ENCODE results near the gene RSPO4. TPM values are rescaled to one million over a fixed set of nuclear protein-coding genes. Genes with fewer than 3 reads are reported as not detected.

The RSPO4 gene
- total RNA-seq (2014; rRNA removed; shearing (Covaris generic)) (not detected in 2 replicates), total RNA-seq (2022) (not detected in 2 replicates), Bru-seq, nascent RNA (percentile 9 among the genes with signal in this experiment), BruChase-seq, experiment 1, labeled RNA remaining after a 6-hour chase (percentile 9 among the genes with signal in this experiment), BruChase-seq, experiment 2, labeled RNA remaining after a 2-hour chase (percentile 7 among the genes with signal in this experiment)
- long read RNA-seq = 0 reads

GRCh38 chr20:1001911-1002681 lies at the start of gene RSPO4:
TSS of gene RSPO4 (minus strand) at chr20:1002311. CDS start at chr20:1002164, 147 bp downstream.
- Histone ChIP-seq H3K4me1 (ENCODE audit: insufficient read depth, low read length, poor library complexity, severe bottlenecking) (no peaks in the 10 kb centered on the region), H4K20me1 (ENCODE audit: insufficient read depth, low read length) (no peaks in the 10 kb centered on the region), H3K79me2 (ENCODE audit: insufficient read depth, low read depth, low read length) (no peaks in the 10 kb centered on the region), H3K9me2 (ENCODE audit: insufficient read depth, low read length) (no peaks in the 10 kb centered on the region), H2AFZ (ENCODE audit: low read length) (no peak within 1 kb of the TSS), H3K4me2 (ENCODE audit: low read length) (no peak within 1 kb of the TSS), H3K36me3 (ENCODE audit: insufficient read depth, low read length) (no peaks in the 10 kb centered on the region), H3K4me3 (ENCODE audit: low read depth, low read length, poor library complexity, severe bottlenecking) (no peak within 1 kb of the TSS), H3K27ac (ENCODE audit: low read depth, low read length, poor library complexity, severe bottlenecking) (no peak within 1 kb of the TSS), H3K9me3 (ENCODE audit: low read length) (no peaks in the 10 kb centered on the region)
- ChIA-PET POLR2A (no interaction called here), CTCF (ENCODE audit: unreplicated experiment) (no interaction called here)
- TF ChIP-seq EZH2phosphoT487 (IDR thresholded peaks at IDR 0.05; ENCODE audit: borderline replicate concordance, low read depth, low read length) = no peak
- TF ChIP-seq, protein P1, sequence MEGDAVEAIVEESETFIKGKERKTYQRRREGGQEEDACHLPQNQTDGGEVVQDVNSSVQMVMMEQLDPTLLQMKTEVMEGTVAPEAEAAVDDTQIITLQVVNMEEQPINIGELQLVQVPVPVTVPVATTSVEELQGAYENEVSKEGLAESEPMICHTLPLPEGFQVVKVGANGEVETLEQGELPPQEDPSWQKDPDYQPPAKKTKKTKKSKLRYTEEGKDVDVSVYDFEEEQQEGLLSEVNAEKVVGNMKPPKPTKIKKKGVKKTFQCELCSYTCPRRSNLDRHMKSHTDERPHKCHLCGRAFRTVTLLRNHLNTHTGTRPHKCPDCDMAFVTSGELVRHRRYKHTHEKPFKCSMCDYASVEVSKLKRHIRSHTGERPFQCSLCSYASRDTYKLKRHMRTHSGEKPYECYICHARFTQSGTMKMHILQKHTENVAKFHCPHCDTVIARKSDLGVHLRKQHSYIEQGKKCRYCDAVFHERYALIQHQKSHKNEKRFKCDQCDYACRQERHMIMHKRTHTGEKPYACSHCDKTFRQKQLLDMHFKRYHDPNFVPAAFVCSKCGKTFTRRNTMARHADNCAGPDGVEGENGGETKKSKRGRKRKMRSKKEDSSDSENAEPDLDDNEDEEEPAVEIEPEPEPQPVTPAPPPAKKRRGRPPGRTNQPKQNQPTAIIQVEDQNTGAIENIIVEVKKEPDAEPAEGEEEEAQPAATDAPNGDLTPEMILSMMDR (conservative IDR thresholded peaks at IDR 0.05; ENCODE audit: low read length) = no peak
- no peak for DNase-seq (ENCODE audit: low spot score)
- BruUV-seq (replicated peaks) = no TSS peak
- intact Hi-C loops (cut with micrococcal nuclease; ENCODE audit: unreplicated experiment) = no loop called here

DNA sequence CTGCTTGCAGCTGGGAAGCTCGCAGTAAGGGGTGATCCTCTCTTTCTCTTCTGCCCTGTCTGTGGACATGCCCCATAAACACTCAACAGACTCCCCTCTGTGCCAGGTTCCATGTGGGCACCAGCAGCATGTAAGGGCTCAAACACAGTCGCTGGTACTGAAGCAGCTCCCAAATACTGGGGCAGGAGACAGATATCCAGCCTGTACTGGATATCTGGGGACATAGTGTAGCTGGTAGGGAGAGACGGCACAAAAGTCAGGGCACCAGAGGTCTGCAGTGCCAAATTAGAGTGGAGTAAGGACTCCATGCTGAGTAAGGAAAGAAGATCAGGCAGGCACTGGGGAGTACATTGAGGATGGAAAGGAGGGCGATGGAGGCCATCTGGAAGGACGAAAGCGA lies 48.3 kb upstream of the RSPO4 start:
- no peak for TF ChIP-seq EZH2phosphoT487 (IDR thresholded peaks at IDR 0.05; ENCODE audit: borderline replicate concordance, low read depth, low read length)
- TF ChIP-seq, protein P1 (conservative IDR thresholded peaks at IDR 0.05; ENCODE audit: low read length) = no peak
- ChIA-PET POLR2A (no interaction called here), CTCF (ENCODE audit: unreplicated experiment) (no interaction called here)
- no TSS peak for BruUV-seq (replicated peaks)
- Histone ChIP-seq H3K27ac (ENCODE audit: low read depth, low read length, poor library complexity, severe bottlenecking) (no peak overlapping the region), H3K79me2 (ENCODE audit: insufficient read depth, low read depth, low read length) (no peaks in the 10 kb centered on the region), H2AFZ (ENCODE audit: low read length) (no peak overlapping the region), H4K20me1 (ENCODE audit: insufficient read depth, low read length) (no peaks in the 10 kb centered on the region), H3K9me2 (ENCODE audit: insufficient read depth, low read length) (no peaks in the 10 kb centered on the region), H3K36me3 (ENCODE audit: insufficient read depth, low read length) (no peaks in the 10 kb centered on the region), H3K4me2 (ENCODE audit: low read length) (no peak overlapping the region), H3K9me3 (ENCODE audit: low read length) (no peaks in the 10 kb centered on the region), H3K4me1 (ENCODE audit: insufficient read depth, low read length, poor library complexity, severe bottlenecking) (no peaks in the 10 kb centered on the region), H3K4me3 (ENCODE audit: low read depth, low read length, poor library complexity, severe bottlenecking) (no peak overlapping the region)
- intact Hi-C loops (cut with micrococcal nuclease; ENCODE audit: unreplicated experiment) = no loop called here
- no peak for DNase-seq (ENCODE audit: low spot score)

DNA sequence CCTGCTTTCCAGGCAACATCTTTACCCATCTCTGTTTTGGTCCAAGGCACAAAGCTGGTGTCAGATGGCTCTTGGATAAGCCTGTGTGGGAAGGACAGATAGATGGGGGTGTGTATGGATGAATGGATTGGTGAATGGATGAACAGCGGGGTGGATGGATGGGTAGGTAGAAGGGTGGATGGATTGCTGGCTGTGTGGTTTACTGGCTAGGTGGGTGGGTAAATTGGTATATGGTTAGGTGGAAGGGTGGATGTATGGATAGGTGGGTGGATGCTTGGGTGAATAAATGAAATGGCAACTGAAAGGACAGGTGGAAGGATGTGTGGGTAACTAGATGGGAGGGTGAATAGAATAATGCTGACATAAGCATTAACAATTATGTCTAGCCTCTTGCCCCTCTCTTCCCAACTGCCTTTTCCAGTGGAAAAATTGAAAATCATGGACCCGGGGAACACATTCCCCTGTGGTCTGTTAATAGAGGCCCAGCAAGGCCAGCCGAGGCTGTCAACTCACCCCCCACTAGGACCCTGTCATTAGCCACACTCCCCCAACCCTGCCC lies 43.8 kb upstream of the RSPO4 start:
- H3K79me2 ChIP-seq (ENCODE audit: insufficient read depth, low read depth, low read length) = no peaks in the 10 kb centered on the region
- H3K9me2 ChIP-seq (ENCODE audit: insufficient read depth, low read length) = no peaks in the 10 kb centered on the region

More for the DNA sequence above, 43.8 kb upstream of the RSPO4 start:
- intact Hi-C loops (cut with micrococcal nuclease; ENCODE audit: unreplicated experiment) = no loop called here
- Histone ChIP-seq H3K4me3 (ENCODE audit: low read depth, low read length, poor library complexity, severe bottlenecking) (no peak overlapping the region), H2AFZ (ENCODE audit: low read length) (no peak overlapping the region), H3K36me3 (ENCODE audit: insufficient read depth, low read length) (no peaks in the 10 kb centered on the region), H4K20me1 (ENCODE audit: insufficient read depth, low read length) (no peaks in the 10 kb centered on the region), H3K9me3 (ENCODE audit: low read length) (no peaks in the 10 kb centered on the region), H3K4me2 (ENCODE audit: low read length) (no peak overlapping the region), H3K27ac (ENCODE audit: low read depth, low read length, poor library complexity, severe bottlenecking) (no peak overlapping the region), H3K4me1 (ENCODE audit: insufficient read depth, low read length, poor library complexity, severe bottlenecking) (no peaks in the 10 kb centered on the region)
- TF ChIP-seq, protein P1 (conservative IDR thresholded peaks at IDR 0.05; ENCODE audit: low read length) = no peak
- no peak for TF ChIP-seq EZH2phosphoT487 (IDR thresholded peaks at IDR 0.05; ENCODE audit: borderline replicate concordance, low read depth, low read length)
- BruUV-seq (replicated peaks) = no TSS peak
- CTCF ChIA-PET (ENCODE audit: unreplicated experiment) = no interaction called here
- POLR2A ChIA-PET = no interaction called here
- no peak for DNase-seq (ENCODE audit: low spot score)

Measured in OCI-LY7 (cell line).